K562 treated with DMSO at 1 percent for 4 hours (cell line): ENCODE data around the gene RAPGEF1. TPM values are rescaled to one million over a fixed set of nuclear protein-coding genes. Genes with fewer than 3 reads are reported as not detected.

Experiments
- total RNA-seq: library from RNA; unstranded; fragments of 300-600 nt; gene quantifications from 2 replicates; pipeline ENCODE4 v1.2.3, GENCODE V29; 2022; ENCODE audit not compliant: insufficient read depth

The RAPGEF1 gene
- total RNA-seq: 31.9 and 32.4 TPM in 2 replicates

DNA sequence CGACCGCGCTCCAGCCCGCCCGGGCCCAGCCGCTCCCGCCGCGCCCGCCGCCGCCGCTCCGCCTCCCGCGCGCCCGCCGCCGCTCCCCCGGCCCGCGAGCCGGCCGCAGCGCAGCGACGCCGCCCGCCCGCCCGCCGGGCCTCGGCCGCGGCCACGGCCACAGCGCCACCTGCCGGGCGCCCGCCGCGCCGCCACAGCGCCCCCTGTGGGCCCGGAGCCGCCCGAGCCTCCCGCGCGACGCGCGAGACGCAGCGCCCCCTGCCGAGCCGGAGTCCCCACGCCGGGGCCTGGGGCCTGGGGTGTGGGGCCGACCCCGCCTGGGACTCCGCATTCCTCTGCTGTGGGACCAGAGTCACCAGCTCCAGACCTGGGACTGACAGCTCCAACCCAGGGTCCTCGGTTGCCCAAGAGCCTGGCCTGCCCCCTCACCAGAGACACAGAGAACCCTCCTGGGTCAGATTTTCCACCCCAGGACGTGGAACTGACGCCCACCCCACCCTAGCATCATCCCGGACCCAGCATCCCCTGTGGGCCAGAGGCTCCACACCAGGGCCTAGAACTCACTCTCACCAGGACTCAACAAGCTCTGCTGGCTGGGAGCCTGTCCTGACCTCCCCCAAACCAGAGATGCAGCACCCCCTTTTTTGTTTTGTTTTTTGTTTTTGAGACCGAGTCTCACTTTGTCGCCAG is at the start of gene RAPGEF1:
TSS of gene RAPGEF1 (minus strand) at position 118 of the 690 bp plus-strand sequence. CDS start 246 bp downstream, outside the sequence.

DNA sequence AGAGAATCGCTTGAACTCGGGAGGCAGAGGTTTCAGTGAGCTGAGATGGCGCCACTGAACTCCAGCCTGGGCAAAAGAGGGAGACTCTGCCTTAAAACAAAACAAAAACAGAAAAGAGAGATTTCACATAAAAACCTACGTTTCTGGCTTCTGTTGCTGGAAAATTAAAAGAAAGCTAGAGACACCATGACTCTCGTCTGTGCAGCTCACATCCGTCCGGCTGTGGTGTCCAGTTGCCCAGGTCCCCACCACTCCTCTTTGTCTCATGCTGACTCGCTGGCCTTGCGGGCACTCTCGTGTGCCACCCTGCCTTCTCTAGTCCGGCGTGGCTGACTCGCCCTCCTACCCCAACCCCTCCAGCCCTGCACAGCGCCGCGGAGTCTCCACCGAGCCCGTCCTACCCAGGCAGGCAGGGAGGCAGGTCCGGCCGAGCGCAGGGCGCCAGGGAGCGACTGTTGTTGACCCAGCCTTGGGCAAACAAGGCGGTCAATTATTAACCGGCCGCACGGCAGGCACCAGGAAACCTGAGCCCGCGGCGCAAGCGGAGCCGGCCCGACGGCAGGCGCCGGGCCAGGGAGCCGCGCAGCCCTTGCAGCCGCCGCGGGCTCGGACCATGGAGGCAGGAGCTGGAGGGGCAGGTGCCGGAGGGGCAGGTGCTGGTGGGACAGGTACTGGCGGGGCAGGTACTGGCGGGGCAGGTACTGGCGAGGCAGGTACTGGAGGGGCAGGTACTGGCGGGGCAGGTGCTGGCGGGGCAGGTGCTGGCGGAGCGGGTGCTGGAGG is 194.7 kb downstream of the RAPGEF1 start, which contains the start of gene PRRT1B:
TSS of gene PRRT1B (plus strand) at position 521 of the 783 bp plus-strand sequence. CDS start at position 614, 93 bp downstream.

GRCh38 chr9:131530920-131531832 is 208.7 kb downstream of the RAPGEF1 start, which contains the start of gene UCK1:
UCK1 (minus strand) TSS chr9:131531263; CDS start chr9:131531174, 89 bp downstream.

Other genes starting within 250 kb of the RAPGEF1 start
- 20.5 and 33.8 TPM in 2 replicates for gene POMT1, start 237.2 kb downstream of the RAPGEF1 start, total RNA-seq
- gene UCK1, start 208.8 kb downstream of the RAPGEF1 start, total RNA-seq: 30.3 and 33.1 TPM in 2 replicates
- gene PRRT1B, start 194.6 kb downstream of the RAPGEF1 start, total RNA-seq: not detected in 2 replicates